Right lobe of liver (tissue), 6 donors: ENCODE measurements around the gene FYN. TPM values are rescaled to one million over a fixed set of nuclear protein-coding genes. Genes with fewer than 3 reads are reported as not detected.

Experiments used
- ATAC-seq, 4 donors: fragments of 200-7000 bp; cut with Tn5 transposase; one replicate each; pipeline ENCODE4 v1.9.1; 2020; ENCODE audit warnings: mild to moderate bottlenecking in 4 of 4, moderate library complexity in 4 of 4
- DNase-seq, 3 donors: peaks; one replicate each; pipeline ENCODE4 v3.0.0-alpha.2; 2020
- H3K27ac ChIP-seq, 3 donors: fragments of 200-600 bp; one replicate each; pipeline ENCODE4 v1.8.0; 2022
- H3K27me3 ChIP-seq, 2 donors: fragments of 200-600 bp; one replicate each; pipeline ENCODE4 v1.8.0; 2022
- H3K36me3 ChIP-seq, 4 donors: fragments of 200-600 bp; sonication (generic) in 1 of 4; one replicate each; pipeline versions ENCODE4 v1.5.1 to v1.8.0; 2017 to 2022; ENCODE audit warnings: control low read depth in 1 of 4
- H3K4me1 ChIP-seq, 4 donors: fragments of 200-600 bp; sonication (generic) in 1 of 4; one replicate each; pipeline versions ENCODE4 v1.5.1 to v1.8.0; 2017 to 2022; ENCODE audit warnings: control low read depth in 1 of 4
- H3K4me3 ChIP-seq, 3 donors: fragments of 200-600 bp; one replicate each; pipeline ENCODE4 v1.8.0; 2022
- H3K9me3 ChIP-seq, 4 donors: fragments of 200-600 bp; sonication (generic) in 1 of 4; one replicate each; pipeline versions ENCODE4 v1.5.1 to v1.8.0; 2017 to 2022; ENCODE audit warnings: control low read depth in 1 of 4
- CTCF ChIP-seq, 4 donors: fragments of 200-600 bp in 3 of 4; fragments of 450-650 bp in 1 of 4; IDR thresholded peaks; one replicate each; pipeline versions ENCODE4 v1.5.1 to v1.8.0; 2016 to 2022; ENCODE audit warnings: antibody characterized with exemption in 4 of 4, mild to moderate bottlenecking in 2 of 4
- POLR2A ChIP-seq: fragments of 450-650 bp; IDR thresholded peaks from one replicate; pipeline ENCODE4 v1.6.1; 2017; ENCODE audit warnings: antibody characterized with exemption, mild to moderate bottlenecking
- WGBS: methylation state at CpG from one replicate; pipeline ENCODE4 v1.1.6; 2018; ENCODE audit warnings: low coverage, low lambda C conversion rate; ENCODE audit not compliant: insufficient coverage; ENCODE audit errors: missing lambda C conversion rate; 5-methylcytosine and 5-hydroxymethylcytosine counted together
- intact Hi-C, 2 donors: fragments of 100-400 bp; cut with DNase I; formaldehyde crosslinking; loops; one replicate each; pipeline versions ENCODE4 v1.11.2 to v1.14.1; 2022
- total RNA-seq, 6 experiments: library from RNA; depleted of rRNA in 2 of 6; stranded (reverse); fragments of >200 nt in 2 of 6; fragmentation: NEBNext Ultra II Directional in 3 of 6; extraction: Animal tissue kit (Norgen Biotek cat#: 25700) in 3 of 6; gene quantifications; one replicate each; pipeline versions ENCODE4 v1.1.0 to v1.2.4, GENCODE V29; 2016 to 2023
- donor health status: DM: no; HTN: yes; CAD: no.
- donor health status: DM: no; HTN: no; CAD: no.
- donor health status: DM: no; HTN: no; CAD: no.
- donor health status: DM: no; HTN: yes; CAD: no.
- donor health status: DM: no; HTN: yes; CAD: no.

FYN gene
- total RNA-seq, 6 experiments from 2014 or later = 16.8 to 33.7 (median 23.5) TPM

DNA sequence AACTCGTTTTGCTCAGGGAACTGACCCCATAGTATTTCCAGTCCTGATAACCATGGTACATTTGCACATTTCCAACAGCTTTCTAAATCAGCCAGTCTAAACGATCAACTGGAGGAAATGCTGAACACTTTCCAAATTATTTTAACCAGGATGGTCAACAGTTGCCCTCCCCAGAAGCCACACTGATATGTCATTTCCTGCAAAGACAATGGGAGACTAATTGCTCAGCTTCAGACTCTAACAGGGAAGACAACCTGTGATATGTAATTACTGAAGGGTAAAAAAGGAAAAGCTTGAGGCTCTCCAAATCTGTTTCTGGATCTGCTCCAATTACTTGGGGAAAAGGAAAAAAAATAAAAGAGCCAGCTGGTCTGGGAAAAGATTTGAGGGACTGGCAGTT lies 88.8 kb downstream of the FYN start:
- TF ChIP-seq POLR2A = no peak
- no peak for TF ChIP-seq CTCF (IDR thresholded peaks at IDR 0.05)
- WGBS = 17% methylated on average over 2 of the region's 2 CpGs
- DNase-seq (no peak), ATAC-seq (peak; percentile 40 to 73 (median 61))
- Histone ChIP-seq H3K27ac (no peak overlapping the region), H3K4me3 (no peak overlapping the region), H3K36me3 (no peaks in the 10 kb centered on the region), H3K4me1 (no peaks in the 10 kb centered on the region), H3K27me3 (no peaks in the 10 kb centered on the region), H3K9me3 (no peaks in the 10 kb centered on the region)
- intact Hi-C loops = no loop called here

DNA sequence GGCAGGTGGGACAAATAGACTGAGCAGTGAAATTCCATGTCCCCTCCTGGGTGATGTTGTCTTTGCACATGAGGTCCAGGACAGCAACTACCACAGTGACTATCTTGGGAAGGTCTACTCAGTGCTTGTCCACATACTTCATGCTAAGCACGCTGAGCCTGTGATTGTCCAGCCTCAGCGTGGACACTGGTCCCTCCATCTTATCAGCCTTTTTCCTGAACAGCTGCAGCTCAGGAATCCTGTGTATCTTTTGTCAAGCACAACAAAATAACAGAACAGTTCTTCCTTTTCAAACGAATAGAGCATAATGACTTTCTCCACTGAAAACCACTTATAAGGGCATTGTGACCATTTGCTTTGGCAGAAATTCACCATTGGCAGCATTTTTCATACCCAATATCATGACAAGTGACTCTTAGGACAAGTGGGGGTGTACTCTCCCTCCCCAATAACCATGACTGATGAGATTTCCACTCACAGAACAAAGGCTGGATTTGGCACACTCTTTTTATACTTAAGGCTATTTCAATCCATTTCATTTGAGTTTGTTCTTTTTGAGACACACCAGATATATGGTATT lies 90.3 kb downstream of the FYN start:
- no peaks in the 10 kb centered on the region for H3K27me3 ChIP-seq
- no peaks in the 10 kb centered on the region for H3K4me1 ChIP-seq
- intact Hi-C loops = no loop called here
- H3K36me3 ChIP-seq = no peaks in the 10 kb centered on the region
- H3K9me3 ChIP-seq = no peaks in the 10 kb centered on the region
- H3K4me3 ChIP-seq = no peak overlapping the region
- ATAC-seq (peak in 3 of 4 donors; percentile 17 to 39 (median 25)), DNase-seq (no peak)
- no peak overlapping the region for H3K27ac ChIP-seq
- WGBS = 39% methylated on average over 2 of the region's 3 CpGs
- TF ChIP-seq POLR2A = no peak
- TF ChIP-seq CTCF (IDR thresholded peaks at IDR 0.05) = no peak

DNA sequence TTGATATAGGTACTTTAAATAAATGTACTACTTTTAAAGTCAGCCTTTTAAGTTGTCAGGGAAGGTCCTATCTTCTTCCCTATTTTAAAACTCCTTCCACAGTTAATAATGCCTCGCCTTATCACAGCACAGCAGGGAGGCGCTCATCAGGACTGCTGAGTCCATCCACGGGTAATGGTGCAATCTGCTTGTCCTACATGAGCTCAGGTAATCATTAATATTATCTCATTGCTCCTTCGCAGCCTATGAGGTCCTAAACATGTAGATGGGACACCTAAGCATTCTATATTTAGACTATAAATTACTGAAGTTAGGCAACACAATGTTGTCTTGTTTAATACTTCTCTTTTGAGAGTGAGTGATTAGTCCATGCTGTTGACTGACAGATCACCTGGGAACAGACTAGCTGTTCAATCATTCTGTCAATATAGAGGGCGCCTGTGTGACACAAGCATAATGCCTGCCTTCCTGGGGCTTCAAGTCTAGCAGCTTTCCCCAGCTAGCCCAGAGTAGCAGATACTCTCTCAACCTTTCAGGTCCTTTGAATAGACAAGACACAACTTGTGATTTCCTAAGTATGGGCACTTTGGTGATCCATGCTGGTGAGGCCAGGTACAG lies 91.0 kb downstream of the FYN start:
- intact Hi-C loops = no loop called here
- Histone ChIP-seq H3K27me3 (no peaks in the 10 kb centered on the region), H3K9me3 (no peaks in the 10 kb centered on the region), H3K4me1 (no peaks in the 10 kb centered on the region), H3K27ac (no peak overlapping the region), H3K36me3 (no peaks in the 10 kb centered on the region), H3K4me3 (no peak overlapping the region)
- ATAC-seq (no peak), DNase-seq (no peak)
- TF ChIP-seq POLR2A = no peak
- no peak for TF ChIP-seq CTCF (IDR thresholded peaks at IDR 0.05)
- WGBS = 64% methylated on average over 4 of the region's 5 CpGs

DNA sequence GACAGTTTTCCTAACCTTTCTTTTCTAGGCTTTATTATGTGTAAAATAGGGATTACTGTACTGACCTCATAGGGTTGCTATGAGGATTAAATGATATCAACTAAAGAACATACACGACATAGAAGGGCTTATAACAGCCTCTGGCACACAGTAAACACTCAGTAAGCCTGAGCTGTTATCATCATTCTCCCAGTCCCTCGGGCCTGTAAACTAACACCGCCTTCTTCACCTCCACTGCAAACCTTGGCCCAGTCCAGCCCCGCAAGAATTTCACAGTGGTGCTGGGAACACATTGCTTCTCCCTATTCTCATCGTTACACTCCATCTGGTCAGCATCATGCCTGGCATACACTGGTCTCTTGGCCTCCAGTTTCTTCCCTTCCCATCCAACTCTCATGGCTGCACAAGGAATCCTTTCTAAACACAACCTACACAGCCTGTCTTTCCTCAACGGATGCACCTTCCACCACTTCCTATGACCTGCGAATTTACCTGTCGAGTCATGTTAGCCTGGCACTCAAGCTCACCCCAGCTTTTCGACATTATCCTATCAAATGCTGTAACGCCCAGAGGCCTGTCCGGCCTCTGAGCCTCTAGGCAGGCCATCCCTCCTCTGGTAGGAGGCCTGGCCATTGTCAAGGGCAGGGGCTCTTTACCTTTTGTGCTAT lies 92.1 kb downstream of the FYN start:
- 62% methylated on average over 10 of the region's 11 CpGs for WGBS

More for the DNA sequence above, 92.1 kb downstream of the FYN start:
- H3K4me1 ChIP-seq = no peaks in the 10 kb centered on the region
- TF ChIP-seq CTCF (IDR thresholded peaks at IDR 0.05) (no peak), POLR2A (no peak)
- H3K27me3 ChIP-seq = no peaks in the 10 kb centered on the region
- H3K4me3 ChIP-seq = no peak overlapping the region
- H3K36me3 ChIP-seq = no peaks in the 10 kb centered on the region
- ATAC-seq (no peak), DNase-seq (no peak)
- intact Hi-C loops = no loop called here
- no peak overlapping the region for H3K27ac ChIP-seq
- H3K9me3 ChIP-seq = no peaks in the 10 kb centered on the region
